Upper lobe of left lung (tissue), 6 donors: Measurements from ENCODE around the gene NFKB1. TPM values are rescaled to one million over a fixed set of nuclear protein-coding genes. Genes with fewer than 3 reads are reported as not detected.
A peak's percentile ranks its signal among the peaks of the same experiment; 100 is the strongest.

Experiments used
- ATAC-seq, 2 donors: fragments of 200-7000 bp; cut with Tn5 transposase; one replicate each; pipeline ENCODE4 v1.9.1; 2022; ENCODE audit warnings: mild to moderate bottlenecking in 2 of 2, moderate library complexity in 2 of 2; ENCODE audit not compliant: low FRiP score in 2 of 2
- DNase-seq, 2 donors: peaks; one replicate each; pipeline ENCODE4 v3.0.0-alpha.2; 2019 to 2020
- H3K27ac ChIP-seq, 4 donors: fragments of 200-600 bp; sonication (generic); one replicate each; pipeline ENCODE4 v1.5.1; 2016 to 2019
- H3K27me3 ChIP-seq, 4 donors: fragments of 200-600 bp; sonication (generic); one replicate each; pipeline ENCODE4 v1.5.1; 2017 to 2019
- H3K36me3 ChIP-seq, 4 donors: fragments of 200-600 bp; sonication (generic); one replicate each; pipeline ENCODE4 v1.5.1; 2016 to 2019
- H3K4me1 ChIP-seq, 4 donors: fragments of 200-600 bp; sonication (generic); one replicate each; pipeline ENCODE4 v1.5.1; 2018 to 2019
- H3K4me3 ChIP-seq, 4 donors: fragments of 200-600 bp; sonication (generic); one replicate each; pipeline ENCODE4 v1.5.1; 2017 to 2019; ENCODE audit warnings: mild to moderate bottlenecking in 2 of 4, moderate library complexity in 1 of 4
- H3K9me3 ChIP-seq, 4 donors: fragments of 200-600 bp; sonication (generic); one replicate each; pipeline ENCODE4 v1.5.1; 2018 to 2019
- CTCF ChIP-seq, 6 experiments: fragments of 450-650 bp in 4 of 6; fragments of 200-600 bp in 2 of 6; sonication (generic) in 2 of 6; IDR thresholded peaks; one replicate each; pipeline ENCODE4 v1.5.1; 2016 to 2019; ENCODE audit warnings: antibody characterized with exemption in 6 of 6
- EP300 ChIP-seq, 4 donors: sonication (generic); formaldehyde crosslinking; IDR thresholded peaks; one replicate each; pipeline ENCODE4 v1.5.1; 2017; ENCODE audit warnings: antibody characterized with exemption in 4 of 4, control low read depth in 2 of 4
- POLR2A ChIP-seq, 4 donors: fragments of 450-650 bp; IDR thresholded peaks; one replicate each; pipeline ENCODE4 v1.5.1; 2016 to 2017; ENCODE audit warnings: antibody characterized with exemption in 4 of 4, mild to moderate bottlenecking in 2 of 4
- POLR2AphosphoS5 ChIP-seq, 2 donors: sonication (generic); formaldehyde crosslinking; IDR thresholded peaks; one replicate each; pipeline ENCODE4 v1.5.1; 2017; ENCODE audit warnings: antibody characterized with exemption in 2 of 2
- WGBS, 2 donors: methylation state at CpG; one replicate each; pipeline ENCODE4 v1.1.5; 2017 to 2018; 5-methylcytosine and 5-hydroxymethylcytosine counted together
- total RNA-seq, 6 donors: library from RNA; depleted of rRNA in 4 of 6; stranded (reverse); fragments of >200 nt in 4 of 6; gene quantifications; one replicate each; pipeline versions ENCODE4 v1.1.0 to v1.2.1, GENCODE V29; 2016 to 2021
- donor health status: DM: no; HTN: no; CAD: no; lungs with moderate emphysema.
- donor health status: DM: no; HTN: yes; CAD: no; lungs with severe emphysema.

The NFKB1 gene
- total RNA-seq, 6 donors from 2014 or later = 15.8 to 69.1 (median 39.1) TPM

GRCh38 chr4:102560115-102560514 is 59.0 kb downstream of the NFKB1 start:
- H3K27ac ChIP-seq = peak overlapping the region in 1 of 4 donors; percentile 8
- DNase-seq = no peak
- 46 to 47% methylated on average over 5 of the region's 5 CpGs for WGBS, 2 donors

GRCh38 chr4:102560571-102561341 is 59.6 kb downstream of the NFKB1 start:
- H3K9me3 ChIP-seq = no peaks in the 10 kb centered on the region
- H3K4me1 ChIP-seq = peaks cover 0 to 12% (median 8%) of the 10 kb centered on the region in 4 donors
- peak overlapping the region in 1 of 4 donors; percentile 8 for H3K27ac ChIP-seq
- TF ChIP-seq EP300 (IDR thresholded peaks at IDR 0.05) = no peak
- TF ChIP-seq CTCF (IDR thresholded peaks at IDR 0.05) = no peak
- no peak for TF ChIP-seq POLR2A (IDR thresholded peaks at IDR 0.05)
- no peak for TF ChIP-seq POLR2AphosphoS5 (IDR thresholded peaks at IDR 0.05)
- WGBS, 2 donors = 85 to 89% methylated on average over 4 of the region's 4 CpGs
- DNase-seq = no peak
- no peak overlapping the region for H3K4me3 ChIP-seq
- H3K27me3 ChIP-seq = no peaks in the 10 kb centered on the region
- H3K36me3 ChIP-seq = no peaks in the 10 kb centered on the region
- peak; percentile 36 to 41 for ATAC-seq

More at GRCh38 chr4:102560115-102560514, 59.0 kb downstream of the NFKB1 start:
- Histone ChIP-seq H3K27me3 (no peaks in the 10 kb centered on the region), H3K36me3 (no peaks in the 10 kb centered on the region), H3K9me3 (no peaks in the 10 kb centered on the region), H3K4me1 (peaks cover 0 to 12% (median 8%) of the 10 kb centered on the region in 4 donors), H3K4me3 (no peak overlapping the region)
- no peak for TF ChIP-seq POLR2AphosphoS5 (IDR thresholded peaks at IDR 0.05)
- TF ChIP-seq CTCF (IDR thresholded peaks at IDR 0.05) = no peak
- TF ChIP-seq EP300 (IDR thresholded peaks at IDR 0.05) = no peak
- no peak for TF ChIP-seq POLR2A (IDR thresholded peaks at IDR 0.05)
- no peak for ATAC-seq

- Histone ChIP-seq H3K27ac (no peak overlapping the region), H3K9me3 (no peaks in the 10 kb centered on the region), H3K36me3 (peaks cover 0 to 9% (median 0%) of the 10 kb centered on the region in 4 donors), H3K27me3 (no peaks in the 10 kb centered on the region), H3K4me1 (peaks cover 0 to 12% (median 8%) of the 10 kb centered on the region in 4 donors), H3K4me3 (no peak overlapping the region)
- DNase-seq (no peak), ATAC-seq (peak in 1 of 2 donors; percentile 25)
- TF ChIP-seq CTCF (IDR thresholded peaks at IDR 0.05) (no peak), EP300 (IDR thresholded peaks at IDR 0.05) (no peak), POLR2AphosphoS5 (IDR thresholded peaks at IDR 0.05) (no peak), POLR2A (IDR thresholded peaks at IDR 0.05) (no peak)
- 82 to 90% methylated on average over 1 of the region's 1 CpG for WGBS, 2 donors
Measured at GRCh38 chr4:102563000-102563399, 61.8 kb downstream of the NFKB1 start.

- Histone ChIP-seq H3K36me3 (peaks cover 0 to 9% (median 0%) of the 10 kb centered on the region in 4 donors), H3K27me3 (no peaks in the 10 kb centered on the region), H3K27ac (no peak overlapping the region), H3K9me3 (no peaks in the 10 kb centered on the region), H3K4me3 (no peak overlapping the region), H3K4me1 (peaks cover 0 to 12% (median 8%) of the 10 kb centered on the region in 4 donors)
- DNase-seq = peak in 1 of 2 donors; percentile 37
- ATAC-seq = peak in 1 of 2 donors; percentile 84
- TF ChIP-seq POLR2AphosphoS5 (IDR thresholded peaks at IDR 0.05) = no peak
- no peak for TF ChIP-seq EP300 (IDR thresholded peaks at IDR 0.05)
- TF ChIP-seq POLR2A (IDR thresholded peaks at IDR 0.05) = no peak
- WGBS, 2 donors = 67 to 84% methylated on average over 4 of the region's 4 CpGs
Measured at GRCh38 chr4:102564399-102565059, 63.4 kb downstream of the NFKB1 start.

GRCh38 chr4:102565696-102566095 is 64.5 kb downstream of the NFKB1 start:
- WGBS, 2 donors = 35 to 67% methylated on average over 2 of the region's 2 CpGs
- ATAC-seq (no peak), DNase-seq (no peak)
- no peaks in the 10 kb centered on the region for H3K27me3 ChIP-seq
- H3K36me3 ChIP-seq = peaks cover 0 to 9% (median 0%) of the 10 kb centered on the region in 4 donors
- TF ChIP-seq POLR2A (IDR thresholded peaks at IDR 0.05) (no peak), POLR2AphosphoS5 (IDR thresholded peaks at IDR 0.05) (no peak), CTCF (IDR thresholded peaks at IDR 0.05) (no peak), EP300 (IDR thresholded peaks at IDR 0.05) (no peak)
- no peak overlapping the region for H3K27ac ChIP-seq
- peaks cover 0 to 9% (median 3%) of the 10 kb centered on the region in 4 donors for H3K4me1 ChIP-seq
- no peak overlapping the region for H3K4me3 ChIP-seq
- no peaks in the 10 kb centered on the region for H3K9me3 ChIP-seq
